Measurements from ENCODE around the gene LRIG3.
"Not testable (repeated sequence)": the region's sequence is repeated elsewhere in the genome, so short reads cannot be mapped to it uniquely, and the experiment has no call there.

GRCh38 chr12:58902726-58903125 lies 17.6 kb downstream of the LRIG3 start:
- TF ChIP-seq, protein P1, sequence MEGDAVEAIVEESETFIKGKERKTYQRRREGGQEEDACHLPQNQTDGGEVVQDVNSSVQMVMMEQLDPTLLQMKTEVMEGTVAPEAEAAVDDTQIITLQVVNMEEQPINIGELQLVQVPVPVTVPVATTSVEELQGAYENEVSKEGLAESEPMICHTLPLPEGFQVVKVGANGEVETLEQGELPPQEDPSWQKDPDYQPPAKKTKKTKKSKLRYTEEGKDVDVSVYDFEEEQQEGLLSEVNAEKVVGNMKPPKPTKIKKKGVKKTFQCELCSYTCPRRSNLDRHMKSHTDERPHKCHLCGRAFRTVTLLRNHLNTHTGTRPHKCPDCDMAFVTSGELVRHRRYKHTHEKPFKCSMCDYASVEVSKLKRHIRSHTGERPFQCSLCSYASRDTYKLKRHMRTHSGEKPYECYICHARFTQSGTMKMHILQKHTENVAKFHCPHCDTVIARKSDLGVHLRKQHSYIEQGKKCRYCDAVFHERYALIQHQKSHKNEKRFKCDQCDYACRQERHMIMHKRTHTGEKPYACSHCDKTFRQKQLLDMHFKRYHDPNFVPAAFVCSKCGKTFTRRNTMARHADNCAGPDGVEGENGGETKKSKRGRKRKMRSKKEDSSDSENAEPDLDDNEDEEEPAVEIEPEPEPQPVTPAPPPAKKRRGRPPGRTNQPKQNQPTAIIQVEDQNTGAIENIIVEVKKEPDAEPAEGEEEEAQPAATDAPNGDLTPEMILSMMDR (IDR thresholded peaks at IDR 0.05; ENCODE audit: control extremely low read depth in 1 of 3, insufficient read depth in 1 of 3, low read depth in 1 of 3, low read length in 3 of 3): not testable (repeated sequence)
- TF ChIP-seq ATF2 (IDR thresholded peaks at IDR 0.05; ENCODE audit: low read length); POLR2AphosphoS5 (IDR thresholded peaks at IDR 0.05; ENCODE audit: low read depth, low read length); EP300 (IDR thresholded peaks at IDR 0.05; ENCODE audit: borderline replicate concordance in 1 of 2, low read depth in 2 of 2, low read length in 2 of 2); POLR2A (IDR thresholded peaks at IDR 0.05; ENCODE audit: control extremely low read depth in 1 of 2, low read depth in 2 of 2, low read length in 2 of 2); CHD1 (IDR thresholded peaks at IDR 0.05; ENCODE audit: low read depth, low read length); BCL11A (IDR thresholded peaks at IDR 0.05; ENCODE audit: low read depth in 2 of 2, low read length in 2 of 2); SAP30 (IDR thresholded peaks at IDR 0.05; ENCODE audit: insufficient read depth, insufficient replicate concordance, low read length); MAFK (IDR thresholded peaks at IDR 0.05; ENCODE audit: low read depth, low read length); EGR1 (IDR thresholded peaks at IDR 0.05; ENCODE audit: borderline replicate concordance, low read depth, low read length): not testable (repeated sequence)
